Activated naive CD4-positive, alpha-beta T cell (primary cell): Measurements from ENCODE around the gene ASIC3.

Source experiments
- DNase-seq, 4 experiments: peaks; one replicate each; lab custom pipeline; 2025; lab: John Stamatoyannopoulos, UW

The ASIC3 gene

DNA sequence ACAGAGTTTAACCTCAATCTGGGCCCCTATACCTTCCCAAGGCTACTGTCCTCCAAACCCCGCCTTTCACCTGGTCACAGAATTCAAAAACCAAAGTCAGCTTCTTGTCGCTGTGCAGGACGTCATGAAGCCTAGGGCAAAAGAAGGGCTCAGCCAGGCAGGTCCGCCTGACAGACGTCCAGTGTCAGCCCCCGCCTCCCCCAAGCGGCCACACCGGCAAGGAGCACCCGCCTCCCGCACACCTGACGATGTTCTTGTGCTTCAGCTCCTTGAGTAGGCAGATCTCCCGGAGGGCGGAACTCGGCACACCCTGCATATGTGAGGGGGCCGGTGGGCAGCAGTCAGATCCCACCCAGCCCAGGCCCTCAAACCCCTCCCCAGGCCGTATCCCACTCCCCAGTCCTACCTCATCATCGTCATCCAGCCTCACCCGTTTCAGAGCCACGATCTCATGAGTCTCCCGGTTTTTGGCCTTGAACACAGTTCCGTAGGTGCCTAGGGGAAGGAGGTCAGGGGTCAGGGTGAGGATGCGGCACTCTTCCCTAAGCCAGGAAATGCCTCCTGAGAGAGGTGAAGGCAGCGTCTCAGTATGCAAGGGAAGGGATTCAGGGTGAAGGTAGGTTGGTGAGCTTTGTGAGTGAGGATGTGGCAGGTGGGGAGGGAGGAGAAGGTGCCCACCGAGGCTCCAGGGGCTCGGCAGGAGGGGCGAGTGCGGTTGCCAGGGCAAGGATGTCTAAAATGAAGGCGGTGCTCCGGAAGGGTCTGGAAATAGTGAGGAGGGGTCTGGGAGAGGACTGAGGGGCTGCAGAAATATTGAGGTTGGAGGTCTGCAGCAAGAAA lies 8.6 kb downstream of the ASIC3 start:
- no peak for DNase-seq

DNA sequence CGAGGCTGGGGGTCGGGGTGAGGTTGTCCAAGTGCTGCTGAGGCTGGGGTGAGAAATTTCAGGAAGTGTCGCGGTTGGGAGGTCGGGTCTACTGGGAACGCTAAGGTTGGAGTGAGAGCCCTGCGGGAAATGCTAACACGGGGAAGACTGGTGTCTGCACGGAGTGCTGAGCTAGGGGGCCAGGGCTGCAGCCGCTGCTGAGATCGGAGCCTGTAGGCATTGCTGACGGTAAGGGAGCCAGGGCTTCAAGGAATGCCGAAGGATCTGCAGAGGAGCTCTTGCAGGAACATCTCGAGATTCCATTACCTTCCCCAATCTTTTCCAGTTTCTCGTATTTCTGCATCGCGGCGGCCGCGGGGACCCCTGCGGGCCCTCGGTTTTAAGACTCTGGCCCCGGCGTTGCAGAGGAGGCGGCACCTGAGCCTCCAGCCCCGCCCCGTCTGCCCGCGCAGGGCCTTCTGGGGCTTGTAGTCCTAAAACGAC lies 9.2 kb downstream of the ASIC3 start, which contains the start of gene CDK5:
Gene CDK5, minus strand, starts transcription at position 392 of the 483 bp plus-strand sequence. Its CDS starts 49 bp downstream, at position 343.
- DNase-seq: no peak

GRCh38 chr7:151057989-151058780 lies 9.9 kb downstream of the ASIC3 start:
- DNase-seq: peak; percentile 87 to 95 (median 91)

- DNase-seq: no peak
Measured at GRCh38 chr7:151058781-151059366, 10.5 kb downstream of the ASIC3 start.

- peak; percentile 20 to 74 (median 28) for DNase-seq
Measured at GRCh38 chr7:151059367-151060112, 11.2 kb downstream of the ASIC3 start, which contains the start of gene SLC4A2. Gene SLC4A2, plus strand, starts transcription at chr7:151059589. Its CDS starts 2,399 bp downstream, at chr7:151061988.

DNA sequence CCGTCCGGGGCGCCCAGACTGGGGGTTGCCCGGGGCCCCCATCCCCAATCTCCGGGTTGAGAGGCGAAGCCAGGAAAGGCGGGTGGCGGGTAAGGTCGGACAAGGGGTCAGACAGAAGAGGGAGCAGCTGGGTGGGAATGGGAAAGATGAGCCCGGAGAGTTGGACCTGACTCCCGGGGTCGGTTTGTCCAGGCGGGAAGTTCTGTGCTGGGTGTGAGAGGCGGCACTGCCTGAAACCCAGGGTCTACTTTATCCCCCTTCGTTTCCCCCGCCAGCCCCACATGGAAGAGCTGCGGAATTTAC lies 11.7 kb downstream of the ASIC3 start:
- DNase-seq: no peak

- DNase-seq: no peak
Measured at GRCh38 chr7:151060416-151061212, 12.3 kb downstream of the ASIC3 start.

GRCh38 chr7:151061213-151062110 lies 13.1 kb downstream of the ASIC3 start:
- DNase-seq: no peak

- DNase-seq: no peak
Measured at GRCh38 chr7:151062111-151062398, 13.7 kb downstream of the ASIC3 start.

DNA sequence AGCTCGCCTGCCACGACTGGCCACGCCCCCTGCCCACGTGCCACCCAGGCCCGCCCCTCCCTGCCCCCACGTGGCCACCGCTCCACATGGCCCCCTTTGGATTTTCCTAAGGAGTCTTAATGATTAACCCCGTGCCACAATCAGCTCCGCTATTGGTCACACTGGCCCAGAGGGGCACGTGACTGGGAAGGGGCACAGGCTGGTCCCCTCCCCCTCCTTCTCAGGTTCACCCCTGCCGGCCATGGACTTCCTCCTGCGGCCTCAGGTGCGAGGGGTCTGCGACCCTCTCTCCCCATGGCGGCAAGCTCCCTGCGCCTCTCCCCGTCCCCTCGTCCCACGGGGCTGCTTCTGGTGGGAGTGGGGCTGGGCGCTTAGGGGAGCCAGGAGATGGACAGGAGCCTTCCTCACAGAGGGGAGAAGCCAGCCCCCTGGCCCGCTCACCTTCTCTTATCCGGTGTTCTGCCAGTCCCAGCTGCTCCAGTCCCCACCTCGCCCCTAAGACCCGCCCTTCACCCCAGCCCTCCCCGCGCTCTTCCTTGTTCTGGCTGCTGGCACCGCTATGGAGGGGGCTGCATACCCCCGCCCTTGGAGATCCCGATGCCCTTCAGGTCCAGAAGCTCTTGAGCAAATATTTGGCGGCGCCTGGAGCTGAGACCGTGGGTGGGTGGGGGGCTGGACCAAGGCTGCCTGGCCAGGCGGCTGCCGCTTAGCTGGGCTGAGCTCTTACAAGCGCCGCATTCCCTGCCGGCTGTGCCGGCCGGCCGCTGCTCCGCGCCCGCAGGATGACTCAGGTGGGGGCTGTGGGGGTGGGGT lies 14.3 kb downstream of the ASIC3 start:
- no peak for DNase-seq

DNA sequence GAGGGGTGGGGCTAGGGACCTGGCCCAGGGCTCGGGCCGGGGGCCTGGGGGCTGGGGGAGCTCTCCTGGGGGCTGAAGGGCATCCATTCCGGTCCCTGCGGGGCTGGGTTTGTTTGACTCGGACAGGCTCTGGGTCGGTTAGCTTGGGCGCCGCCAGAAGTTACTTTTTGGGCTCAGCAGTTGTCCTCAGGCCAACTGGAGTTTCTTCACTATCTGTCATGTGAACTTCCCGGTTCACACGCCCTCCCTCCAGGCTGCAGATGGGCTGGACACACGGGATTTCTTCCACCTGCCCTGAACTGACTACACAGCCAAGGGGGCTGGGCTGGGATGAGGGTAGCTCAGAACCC lies 14.9 kb downstream of the ASIC3 start:
- no peak for DNase-seq

DNA sequence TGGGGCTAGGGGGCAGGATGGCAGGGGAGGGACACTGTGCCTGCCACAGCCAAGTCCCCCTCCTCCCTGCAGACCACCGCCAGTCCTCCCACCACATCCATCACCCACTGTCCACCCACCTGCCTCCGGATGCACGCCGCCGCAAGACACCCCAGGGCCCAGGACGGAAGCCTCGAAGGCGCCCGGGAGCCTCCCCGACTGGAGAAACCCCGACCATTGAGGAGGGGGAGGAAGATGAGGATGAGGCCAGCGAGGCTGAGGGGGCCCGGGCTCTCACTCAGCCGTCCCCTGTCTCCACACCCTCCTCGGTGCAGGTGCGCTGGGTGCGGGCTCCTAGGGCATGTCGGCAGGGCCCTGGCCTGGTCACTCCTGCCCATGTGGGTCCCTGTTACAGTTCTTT lies 16.1 kb downstream of the ASIC3 start:
- no peak for DNase-seq

GRCh38 chr7:151064993-151065392 lies 16.7 kb downstream of the ASIC3 start:
- DNase-seq: no peak

DNA sequence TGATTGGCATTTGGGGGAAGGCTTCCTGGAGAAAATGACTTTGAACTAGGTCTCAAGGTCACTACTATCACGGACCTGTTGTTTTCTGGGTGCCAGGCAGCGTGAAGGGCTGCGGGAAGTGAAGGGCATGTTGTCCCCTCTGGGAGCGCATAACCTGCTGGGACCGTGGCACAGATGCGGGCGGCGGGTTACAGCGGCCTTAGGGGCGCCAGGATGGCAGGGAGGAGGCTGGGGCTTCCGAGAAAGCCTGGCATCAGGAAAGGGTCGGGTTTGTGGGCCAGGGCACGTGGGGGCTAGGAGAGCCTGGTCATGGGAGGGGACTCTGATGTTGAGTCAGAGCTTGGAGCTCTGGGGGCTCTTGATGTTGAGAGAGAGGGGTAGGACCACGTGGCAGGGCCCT lies 17.2 kb downstream of the ASIC3 start:
- DNase-seq: no peak

- DNase-seq: no peak
Measured at GRCh38 chr7:151066273-151066974, 18.1 kb downstream of the ASIC3 start.

GRCh38 chr7:151068069-151068773 lies 19.9 kb downstream of the ASIC3 start:
- no peak for DNase-seq

GRCh38 chr7:151069841-151070573 lies 21.7 kb downstream of the ASIC3 start:
- no peak for DNase-seq
